Trophoblast cell (in vitro differentiated cells and primary cell): Measurements from ENCODE around the gene RECQL.

Experiments used
- DNase-seq, 2 donors: peaks; one replicate each; pipeline ENCODE4 v3.0.0-alpha.2; 2016
- H2AFZ ChIP-seq: 2 replicates; pipeline ENCODE4 v1.6.1; 2013; ENCODE audit warnings: low read length, moderate library complexity, mild to moderate bottlenecking; ENCODE audit not compliant: insufficient read depth, poor library complexity
- H2AK5ac ChIP-seq: 2 replicates; pipeline ENCODE4 v1.6.1; 2013; ENCODE audit warnings: mild to moderate bottlenecking, low read length
- H2BK120ac ChIP-seq: 2 replicates; pipeline ENCODE4 v1.6.1; 2013; ENCODE audit warnings: low read length, mild to moderate bottlenecking, moderate library complexity; ENCODE audit not compliant: insufficient read depth, poor library complexity
- H2BK12ac ChIP-seq: 2 replicates; pipeline ENCODE4 v1.6.1; 2013; ENCODE audit warnings: mild to moderate bottlenecking, low read length, moderate library complexity
- H2BK5ac ChIP-seq: 2 replicates; pipeline ENCODE4 v1.6.1; 2013; ENCODE audit warnings: low read length, low read depth, moderate library complexity, mild to moderate bottlenecking; ENCODE audit not compliant: poor library complexity
- H3K14ac ChIP-seq: 2 replicates; pipeline ENCODE4 v1.6.1; 2013; ENCODE audit warnings: mild to moderate bottlenecking, low read length
- H3K18ac ChIP-seq: 2 replicates; pipeline ENCODE4 v1.6.1; 2013; ENCODE audit warnings: mild to moderate bottlenecking, low read length
- H3K23ac ChIP-seq: 2 replicates; pipeline ENCODE4 v1.6.1; 2013; ENCODE audit warnings: low read length
- H3K27ac ChIP-seq: 2 replicates; pipeline ENCODE4 v1.5.1; 2013; ENCODE audit warnings: low read depth, mild to moderate bottlenecking, inconsistent platforms, low read length, moderate library complexity
- H3K27me3 ChIP-seq: 2 replicates; pipeline ENCODE4 v1.6.1; 2013; ENCODE audit warnings: inconsistent platforms, mild to moderate bottlenecking, low read length, moderate library complexity; ENCODE audit not compliant: insufficient read depth
- H3K36me3 ChIP-seq, 2 experiments: 1 replicate in 1 of 2; 2 replicates in 1 of 2; pipeline ENCODE4 v1.6.1; 2013; ENCODE audit warnings: low read length in 2 of 2, mild to moderate bottlenecking in 2 of 2, moderate library complexity in 1 of 2; ENCODE audit not compliant: insufficient read depth in 2 of 2, control insufficient read depth in 1 of 2
- H3K4ac ChIP-seq: 2 replicates; pipeline ENCODE4 v1.6.1; 2013; ENCODE audit warnings: low read depth, mild to moderate bottlenecking, low read length, moderate library complexity
- H3K4me1 ChIP-seq, 2 experiments: 1 replicate in 1 of 2; 2 replicates in 1 of 2; pipeline ENCODE4 v1.6.1; 2013; ENCODE audit warnings: low read length in 2 of 2, mild to moderate bottlenecking in 2 of 2, moderate library complexity in 1 of 2; ENCODE audit not compliant: insufficient read depth in 2 of 2, control insufficient read depth in 1 of 2
- H3K4me2 ChIP-seq: 2 replicates; pipeline ENCODE4 v1.6.1; 2013; ENCODE audit warnings: inconsistent platforms, mild to moderate bottlenecking, low read length, moderate library complexity
- H3K4me3 ChIP-seq: 2 replicates; pipeline ENCODE4 v1.5.1; 2013; ENCODE audit warnings: mild to moderate bottlenecking, low read depth, low read length, inconsistent platforms
- H3K79me1 ChIP-seq: one replicate; pipeline ENCODE4 v1.6.1; 2013; ENCODE audit warnings: low read length
- H3K79me2 ChIP-seq: 2 replicates; pipeline ENCODE4 v1.6.1; 2013; ENCODE audit warnings: low read length, mild to moderate bottlenecking; ENCODE audit not compliant: control insufficient read depth, insufficient read depth, poor library complexity
- H3K9ac ChIP-seq: 2 replicates; pipeline ENCODE4 v1.6.1; 2013; ENCODE audit warnings: mild to moderate bottlenecking, low read length
- H3K9me3 ChIP-seq: 2 replicates; pipeline ENCODE4 v1.6.1; 2013; ENCODE audit warnings: low read depth, mild to moderate bottlenecking, control low read depth, inconsistent platforms, low read length; ENCODE audit not compliant: insufficient read depth
- H4K12ac ChIP-seq: 2 replicates; pipeline ENCODE4 v1.6.1; 2013; ENCODE audit warnings: low read depth, mild to moderate bottlenecking, low read length, moderate library complexity
- H4K8ac ChIP-seq: 2 replicates; pipeline ENCODE4 v1.6.1; 2013; ENCODE audit warnings: low read depth, mild to moderate bottlenecking, low read length, moderate library complexity
- H4K91ac ChIP-seq: one replicate; pipeline ENCODE4 v1.6.1; 2013; ENCODE audit warnings: low read depth, mild to moderate bottlenecking, low read length, moderate library complexity
- WGBS: extraction: QIAGEN DNeasy Blood & Tissue Kit; methylation state at CpG from one replicate; pipeline ENCODE4 v1.1.7; 2013; ENCODE audit warnings: missing lambda C conversion rate; ENCODE audit not compliant: insufficient read length, insufficient coverage; ENCODE audit errors: extremely low coverage; 5-methylcytosine and 5-hydroxymethylcytosine counted together

RECQL gene

DNA sequence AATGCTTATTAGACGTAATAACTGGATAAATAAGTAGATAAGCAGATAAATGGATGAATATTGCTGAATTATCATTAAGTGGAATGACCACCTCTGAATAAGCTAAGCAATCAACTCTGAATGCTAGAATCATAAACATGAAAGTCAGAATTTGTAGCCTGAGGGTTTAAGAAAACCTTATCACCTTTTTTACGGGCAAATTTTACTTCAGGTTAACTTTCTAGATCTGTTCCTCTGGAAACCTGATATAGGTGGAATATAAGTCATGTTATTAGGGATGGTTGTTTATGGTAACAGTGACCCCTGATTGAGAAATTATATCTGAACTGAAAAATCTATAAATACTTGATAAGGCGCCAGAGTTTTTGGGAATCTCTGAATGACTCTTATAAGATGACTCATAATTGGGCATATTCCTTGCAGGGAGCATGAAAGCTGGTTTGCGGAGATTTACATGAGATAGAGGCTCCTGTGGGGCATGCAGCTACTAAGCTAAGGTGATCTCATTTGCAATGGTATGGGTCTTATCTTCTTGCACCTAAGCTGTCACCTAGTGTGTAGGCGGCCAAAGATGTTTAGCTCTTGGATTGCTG lies 36.7 kb upstream of the RECQL start:
- Histone ChIP-seq H3K79me2 (no peaks in the 10 kb centered on the region), H3K18ac (no peak overlapping the region), H3K4me2 (no peak overlapping the region), H2BK5ac (no peak overlapping the region), H3K14ac (no peak overlapping the region), H3K36me3 (no peaks in the 10 kb centered on the region), H3K4me1 (no peaks in the 10 kb centered on the region), H3K4me3 (no peak overlapping the region), H3K27ac (no peak overlapping the region), H4K12ac (no peak overlapping the region), H3K9ac (no peak overlapping the region), H2AFZ (no peak overlapping the region), H3K4ac (no peak overlapping the region), H4K91ac (no peak overlapping the region), H2BK120ac (no peak overlapping the region), H3K79me1 (no peaks in the 10 kb centered on the region), H3K27me3 (no peaks in the 10 kb centered on the region), H4K8ac (no peak overlapping the region), H3K23ac (no peak overlapping the region), H2BK12ac (no peak overlapping the region), H2AK5ac (no peak overlapping the region), H3K9me3 (no peaks in the 10 kb centered on the region)
- WGBS, result no CpG with 5 or more reads among the region's 5 CpGs
- DNase-seq, result peak; percentile 56 to 68

- Histone ChIP-seq H3K14ac (no peak overlapping the region), H3K27me3 (peaks cover 6% of the 10 kb centered on the region), H3K4me1 (peaks cover 0 to 2% of the 10 kb centered on the region in 2 experiments), H3K23ac (no peak overlapping the region), H3K9me3 (peaks cover 2% of the 10 kb centered on the region), H2BK5ac (no peak overlapping the region), H3K36me3 (no peaks in the 10 kb centered on the region), H4K8ac (no peak overlapping the region), H3K4ac (no peak overlapping the region), H3K27ac (no peak overlapping the region), H4K91ac (no peak overlapping the region), H3K79me2 (no peaks in the 10 kb centered on the region), H3K9ac (no peak overlapping the region), H2AK5ac (no peak overlapping the region), H2BK120ac (no peak overlapping the region), H3K4me2 (no peak overlapping the region), H3K18ac (no peak overlapping the region), H2AFZ (no peak overlapping the region), H3K79me1 (no peaks in the 10 kb centered on the region), H2BK12ac (no peak overlapping the region), H3K4me3 (no peak overlapping the region), H4K12ac (no peak overlapping the region)
- no CpG with 5 or more reads among the region's 2 CpGs for WGBS
- no peak for DNase-seq
These were observed 28.0 kb upstream of the RECQL start for GRCh38 chr12:21529456-21529855.

- Histone ChIP-seq H3K79me2 (no peaks in the 10 kb centered on the region), H3K14ac (no peak overlapping the region), H2AFZ (no peak overlapping the region), H4K12ac (no peak overlapping the region), H4K8ac (no peak overlapping the region), H3K4ac (no peak overlapping the region), H3K4me2 (no peak overlapping the region), H3K27ac (no peak overlapping the region), H3K4me1 (peaks cover 0 to 2% of the 10 kb centered on the region in 2 experiments), H2AK5ac (no peak overlapping the region), H3K27me3 (peaks cover 6% of the 10 kb centered on the region), H2BK12ac (no peak overlapping the region), H3K79me1 (no peaks in the 10 kb centered on the region), H3K18ac (no peak overlapping the region), H3K9me3 (peaks cover 2% of the 10 kb centered on the region), H2BK5ac (no peak overlapping the region), H3K23ac (no peak overlapping the region), H3K9ac (no peak overlapping the region), H4K91ac (no peak overlapping the region), H3K36me3 (no peaks in the 10 kb centered on the region), H2BK120ac (no peak overlapping the region), H3K4me3 (no peak overlapping the region)
- DNase-seq, result no peak
- WGBS, result no CpG with 5 or more reads among the region's 5 CpGs
These were observed 27.5 kb upstream of the RECQL start for GRCh38 chr12:21528953-21529352.

DNA sequence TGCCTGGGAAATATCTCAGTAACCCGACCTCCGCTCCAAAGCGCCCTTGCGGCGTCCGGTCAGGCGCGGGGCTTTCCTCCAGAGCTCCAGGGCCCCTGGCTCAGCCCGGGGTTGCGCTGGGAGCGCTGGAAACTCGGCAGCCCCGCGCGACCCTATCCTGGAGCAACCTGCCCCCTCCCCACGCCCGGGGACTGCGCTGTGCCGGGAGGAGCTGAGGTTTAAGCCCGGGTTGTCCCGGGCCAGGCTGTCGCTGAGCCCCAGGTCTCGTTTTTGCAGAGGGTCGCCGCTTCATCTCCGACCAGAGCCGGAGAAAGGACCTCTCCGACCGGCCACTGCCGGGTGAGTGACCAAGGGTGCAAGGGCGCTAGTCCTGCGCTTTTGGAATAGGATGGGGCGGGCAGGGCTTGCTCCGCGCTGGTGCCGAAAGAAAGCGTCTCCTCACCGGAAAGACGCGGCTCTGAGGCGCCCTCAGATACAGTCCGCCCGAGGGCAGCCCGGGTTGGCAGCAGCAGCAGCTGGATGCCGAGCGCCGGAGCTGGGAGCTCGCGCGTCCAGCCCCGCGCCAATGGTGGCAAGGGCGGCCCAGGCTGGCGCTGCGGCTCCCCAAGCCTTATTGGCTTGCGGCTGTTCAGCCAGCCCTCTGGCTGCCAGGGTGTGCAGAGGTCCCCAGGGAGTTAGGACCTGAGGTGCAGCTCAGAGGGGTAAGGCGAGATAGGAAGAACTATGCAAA lies 26.2 kb upstream of the RECQL start:
- H4K8ac ChIP-seq, result no peak overlapping the region
- H4K12ac ChIP-seq, result no peak overlapping the region
- H3K27me3 ChIP-seq, result peaks cover 6% of the 10 kb centered on the region
- no peak overlapping the region for H4K91ac ChIP-seq
- no peaks in the 10 kb centered on the region for H3K79me1 ChIP-seq
- DNase-seq, result peak; percentile 20 to 54
- H2AK5ac ChIP-seq, result no peak overlapping the region
- no peak overlapping the region for H2BK12ac ChIP-seq
- peaks cover 0 to 2% of the 10 kb centered on the region in 2 experiments for H3K4me1 ChIP-seq
- no peak overlapping the region for H3K27ac ChIP-seq
- peak overlapping the region; percentile 99 for H3K4me2 ChIP-seq
- no peak overlapping the region for H3K9ac ChIP-seq
- H3K14ac ChIP-seq, result no peak overlapping the region
- peak overlapping the region; percentile 75 for H3K4me3 ChIP-seq
- no peak overlapping the region for H2BK5ac ChIP-seq
- peak overlapping the region; percentile 87 for H2AFZ ChIP-seq
- no peaks in the 10 kb centered on the region for H3K79me2 ChIP-seq
- H3K36me3 ChIP-seq, result peaks cover 0 to 1% of the 10 kb centered on the region in 2 experiments
- H3K9me3 ChIP-seq, result peaks cover 2% of the 10 kb centered on the region
- no peak overlapping the region for H3K18ac ChIP-seq
- no peak overlapping the region for H3K23ac ChIP-seq
- no peak overlapping the region for H2BK120ac ChIP-seq
- no CpG with 5 or more reads among the region's 57 CpGs for WGBS
- H3K4ac ChIP-seq, result no peak overlapping the region
